ENCODE results near the gene TAL1.
A peak's percentile ranks its signal among the peaks of the same experiment; 100 is the strongest.
"Not testable (repeated sequence)": the region's sequence is repeated elsewhere in the genome, so short reads cannot be mapped to it uniquely, and the experiment has no call there.

The TAL1 gene

DNA sequence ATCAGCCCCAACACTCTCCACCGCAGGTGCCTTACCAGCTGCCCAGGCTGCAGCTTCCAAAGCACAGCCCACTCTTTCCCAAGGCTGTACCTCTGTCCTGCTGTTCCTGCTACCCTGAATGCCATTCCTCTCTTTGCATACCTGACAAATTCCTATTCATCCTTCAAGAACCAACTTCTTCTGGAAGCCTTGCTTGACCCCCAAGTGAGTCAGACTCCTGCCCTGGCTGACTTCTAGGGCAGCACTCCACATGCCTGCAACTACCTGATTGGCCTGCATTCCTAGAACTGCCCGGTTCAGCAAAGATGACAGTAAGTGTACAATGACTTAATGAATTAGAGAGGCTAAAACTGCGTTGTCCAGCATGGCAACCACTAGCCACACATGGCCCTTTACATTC lies 21.4 kb downstream of the TAL1 start:
- no peak for DNase-seq

DNA sequence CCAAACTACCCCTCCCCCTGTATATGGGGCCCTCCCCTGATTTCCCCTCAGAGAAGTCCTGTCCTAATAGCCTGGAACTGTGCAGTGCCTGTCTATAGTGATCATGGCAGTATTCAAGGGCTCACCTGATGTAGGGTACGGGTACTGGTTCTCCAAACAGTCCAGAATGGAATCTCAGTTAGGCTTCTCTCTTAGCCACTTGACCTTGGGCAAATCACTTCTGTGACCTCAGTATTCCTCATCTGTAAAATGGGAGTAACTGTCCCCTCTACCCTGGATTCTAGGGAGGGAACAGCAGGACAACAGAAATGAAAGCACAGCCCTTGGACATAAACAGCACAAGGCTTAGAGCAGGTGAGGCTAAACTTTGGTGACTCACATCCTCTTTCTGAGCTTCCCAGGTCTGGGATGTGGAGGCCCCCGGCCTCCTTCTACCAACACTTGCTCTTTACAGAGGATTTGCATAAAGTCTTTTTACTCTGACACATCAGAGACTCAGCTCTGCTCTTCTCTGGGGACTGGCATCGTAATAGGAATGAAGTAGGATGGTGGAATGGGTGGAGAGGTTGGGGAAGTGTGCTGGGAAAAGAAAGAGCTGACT lies 22.2 kb downstream of the TAL1 start:
- no peak for DNase-seq

DNA sequence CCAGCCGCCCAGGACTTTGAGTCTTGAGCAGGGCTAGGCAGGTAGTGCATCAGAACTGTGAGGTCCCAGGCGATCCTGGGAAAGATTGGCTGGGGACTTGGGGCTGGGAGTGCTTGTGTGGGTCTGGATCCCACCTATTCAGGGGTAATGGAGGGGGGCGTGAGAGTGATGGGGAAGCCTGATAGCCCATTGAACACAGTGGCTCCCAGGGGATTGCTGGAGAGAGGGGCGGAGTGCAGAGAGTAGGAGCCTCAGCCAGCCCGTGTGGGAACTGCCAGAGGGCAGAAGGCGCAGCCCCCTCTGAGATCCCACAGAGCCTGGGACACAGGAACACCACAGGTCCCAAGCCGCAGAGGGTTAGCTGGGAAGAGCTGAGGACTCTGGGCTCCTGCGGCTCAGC lies 22.9 kb downstream of the TAL1 start:
- no peak for DNase-seq

- no peak for DNase-seq
Observed at GRCh38 chr1:47208374-47208850, 23.6 kb downstream of the TAL1 start.

DNA sequence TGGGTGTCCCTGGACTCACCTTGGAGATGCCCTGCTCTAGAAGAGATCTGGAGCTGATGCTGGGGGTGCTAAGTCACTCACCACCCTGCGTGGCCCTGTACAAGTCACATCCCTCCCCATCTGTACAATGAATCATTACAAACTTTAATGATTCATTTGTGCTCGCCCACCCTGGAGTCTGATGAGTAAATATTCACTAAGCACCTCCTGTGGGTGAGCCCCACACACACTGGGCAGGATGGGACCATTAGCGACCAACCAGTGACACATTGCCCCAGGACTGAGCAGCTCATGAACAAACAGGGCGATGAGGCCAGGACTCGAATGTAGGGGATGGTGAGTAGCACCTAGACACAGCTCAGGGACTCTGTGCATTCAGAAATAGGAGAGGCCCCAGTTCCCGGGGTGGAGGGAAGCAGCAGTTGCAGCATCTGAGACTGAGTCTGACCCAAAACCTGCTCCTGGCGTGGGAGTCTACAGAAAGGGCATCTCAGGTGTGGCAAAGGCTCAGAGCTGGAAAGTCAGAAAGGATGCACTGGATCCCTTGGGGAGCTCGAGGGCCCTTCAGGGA lies 24.1 kb downstream of the TAL1 start:
- DNase-seq = no peak

- no peak for DNase-seq
Observed at GRCh38 chr1:47205918-47206317, 26.1 kb downstream of the TAL1 start.

DNA sequence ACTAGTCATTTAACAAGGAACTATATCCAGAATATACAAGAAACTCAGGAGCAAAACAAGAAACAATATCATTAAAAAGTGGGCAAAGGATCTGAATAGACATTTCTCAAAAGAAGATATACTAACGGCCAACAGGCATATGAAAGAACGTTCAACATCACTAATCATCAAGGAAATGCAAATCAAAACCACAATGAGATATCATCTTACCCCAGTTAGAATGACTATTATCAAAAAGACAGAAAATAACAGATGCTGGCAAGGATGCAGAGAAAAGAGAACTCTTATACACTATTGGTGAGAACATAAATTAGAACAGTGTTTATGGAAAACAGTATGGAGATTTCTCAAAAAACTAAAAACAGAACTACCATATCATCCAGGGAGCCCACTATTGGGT lies 28.5 kb downstream of the TAL1 start:
- not testable (repeated sequence) for DNase-seq

GRCh38 chr1:47201179-47201578 lies 30.8 kb downstream of the TAL1 start:
- no peak for DNase-seq

- no peak for DNase-seq
Observed at GRCh38 chr1:47198214-47198613, 33.8 kb downstream of the TAL1 start.

DNA sequence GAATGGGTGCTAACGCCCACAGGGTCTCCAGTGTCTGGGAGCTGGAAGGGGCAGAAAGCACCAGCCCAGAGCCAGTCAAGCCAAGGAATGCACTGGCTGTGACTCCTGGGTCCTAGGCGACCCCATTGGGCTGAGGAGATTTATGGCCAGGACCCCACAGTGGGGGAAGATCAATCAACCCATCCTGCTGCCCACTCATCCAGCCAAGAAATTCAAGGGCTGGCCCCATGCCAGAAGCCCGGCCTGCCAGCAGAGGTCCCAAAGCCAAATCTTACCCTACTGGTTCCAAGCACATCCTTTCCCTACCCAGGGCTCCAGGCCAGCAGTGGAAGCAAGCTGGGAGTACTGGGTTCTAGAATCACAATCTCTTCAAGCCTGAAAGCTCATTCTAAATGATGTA lies 35.4 kb downstream of the TAL1 start:
- no peak for DNase-seq

- not testable (repeated sequence) for DNase-seq
Observed at GRCh38 chr1:47195981-47196380, 36.0 kb downstream of the TAL1 start.

DNA sequence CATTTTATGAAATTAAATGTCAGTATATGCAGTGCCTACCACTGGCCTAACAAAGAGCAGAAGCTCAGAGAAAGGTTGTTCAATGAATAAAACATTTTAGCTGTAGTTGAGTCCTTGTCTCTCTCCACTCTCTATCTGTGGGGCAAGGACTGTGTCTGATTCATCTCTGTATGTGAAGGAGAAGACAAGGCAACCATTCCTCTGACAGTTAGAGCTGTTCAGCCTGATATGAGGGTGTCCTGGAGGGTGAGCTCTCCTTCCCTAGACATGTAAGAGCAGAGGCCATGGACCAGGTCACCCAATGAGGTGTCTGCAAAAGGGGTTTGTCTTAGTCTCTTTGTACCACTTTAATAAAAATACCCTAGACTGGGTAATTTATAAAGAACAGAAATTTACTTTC lies 37.7 kb downstream of the TAL1 start:
- no peak for DNase-seq

GRCh38 chr1:47193496-47193895 lies 38.5 kb downstream of the TAL1 start:
- not testable (repeated sequence) for DNase-seq

- DNase-seq = peak in 1 of 2 experiments; percentile 22
Observed at GRCh38 chr1:47192458-47193384, 39.3 kb downstream of the TAL1 start.

DNA sequence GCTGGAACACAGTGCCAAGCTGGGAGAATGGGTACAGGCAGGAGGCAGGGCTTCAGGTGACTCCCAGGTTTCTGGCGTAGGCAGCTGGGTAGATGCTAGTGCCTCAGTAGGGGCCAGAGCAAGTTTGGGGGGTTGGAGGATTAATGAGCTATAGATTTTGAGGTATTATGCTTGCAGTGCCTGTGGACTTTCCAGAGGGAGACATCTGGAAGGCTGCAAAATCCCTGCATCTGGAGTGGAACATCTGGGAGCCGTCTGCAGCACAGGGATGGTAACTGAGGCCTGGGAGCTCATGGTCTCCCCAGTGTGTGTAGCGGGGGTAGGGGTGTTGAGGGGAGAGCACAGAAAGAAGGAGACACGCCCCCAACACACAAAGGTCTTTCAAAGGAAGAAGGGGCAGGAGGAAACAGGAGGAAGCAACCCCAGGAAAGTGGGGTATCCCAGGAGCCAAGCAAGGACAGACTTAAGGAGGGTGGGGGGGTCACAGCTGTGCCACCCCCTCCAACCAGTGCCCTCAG lies 40.0 kb downstream of the TAL1 start:
- DNase-seq = no peak

- no peak for DNase-seq
Observed at GRCh38 chr1:47190857-47191256, 41.2 kb downstream of the TAL1 start.

DNA sequence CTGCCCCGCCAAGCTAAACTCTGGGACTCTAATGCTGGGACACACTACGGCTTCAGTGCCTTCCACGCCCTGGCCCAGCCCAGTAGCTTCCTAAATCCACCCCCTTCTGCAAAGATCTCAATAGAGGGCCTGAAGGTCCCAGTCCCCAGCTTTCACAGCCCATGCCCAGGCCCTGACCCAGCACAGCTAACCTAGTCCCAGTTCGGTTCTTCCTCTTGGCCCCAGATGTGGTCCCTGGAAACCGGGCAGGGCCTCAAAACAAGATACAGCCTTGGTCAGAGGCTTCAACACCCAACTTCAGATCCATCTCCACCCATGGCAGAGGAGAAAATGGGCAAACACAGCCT lies 41.5 kb downstream of the TAL1 start:
- DNase-seq = no peak

DNA sequence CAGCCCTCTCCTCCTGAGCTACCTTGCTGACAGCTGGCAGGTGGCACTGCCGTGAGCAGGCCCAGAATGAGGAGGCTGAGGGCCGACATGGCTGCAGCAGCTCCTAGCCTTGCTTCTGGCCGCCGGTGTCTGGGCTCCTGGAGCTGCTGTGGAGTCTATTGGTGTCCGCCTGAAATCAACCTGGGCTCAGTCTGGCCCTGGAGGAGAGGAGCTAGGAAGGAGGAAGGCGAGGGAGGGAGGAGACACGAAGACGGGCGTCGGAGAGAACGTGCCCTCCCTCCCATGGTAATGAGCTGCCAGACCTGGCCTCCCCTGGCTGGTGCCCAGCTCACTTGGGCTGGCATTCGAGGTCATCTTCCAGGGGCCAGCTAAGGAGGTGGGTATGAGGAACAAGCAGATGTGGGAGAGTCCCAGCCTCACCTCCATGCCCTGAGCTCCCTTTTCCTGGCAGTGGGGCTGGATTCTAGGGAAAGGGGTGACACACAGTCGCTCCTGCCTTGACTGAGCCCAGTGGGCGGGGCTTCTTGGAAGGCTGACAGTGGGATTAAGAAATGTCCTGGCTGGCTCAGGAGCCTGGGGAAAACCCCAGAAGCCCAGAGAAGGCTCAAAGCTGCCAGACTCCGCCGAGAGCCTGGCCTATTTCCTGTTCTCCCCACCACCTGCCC lies 42.0 kb downstream of the TAL1 start, which contains the start of gene PDZK1IP1:
PDZK1IP1 (minus strand) TSS at position 193 of the 665 bp plus-strand sequence; CDS start at position 89, 104 bp downstream.
- no peak for DNase-seq

DNA sequence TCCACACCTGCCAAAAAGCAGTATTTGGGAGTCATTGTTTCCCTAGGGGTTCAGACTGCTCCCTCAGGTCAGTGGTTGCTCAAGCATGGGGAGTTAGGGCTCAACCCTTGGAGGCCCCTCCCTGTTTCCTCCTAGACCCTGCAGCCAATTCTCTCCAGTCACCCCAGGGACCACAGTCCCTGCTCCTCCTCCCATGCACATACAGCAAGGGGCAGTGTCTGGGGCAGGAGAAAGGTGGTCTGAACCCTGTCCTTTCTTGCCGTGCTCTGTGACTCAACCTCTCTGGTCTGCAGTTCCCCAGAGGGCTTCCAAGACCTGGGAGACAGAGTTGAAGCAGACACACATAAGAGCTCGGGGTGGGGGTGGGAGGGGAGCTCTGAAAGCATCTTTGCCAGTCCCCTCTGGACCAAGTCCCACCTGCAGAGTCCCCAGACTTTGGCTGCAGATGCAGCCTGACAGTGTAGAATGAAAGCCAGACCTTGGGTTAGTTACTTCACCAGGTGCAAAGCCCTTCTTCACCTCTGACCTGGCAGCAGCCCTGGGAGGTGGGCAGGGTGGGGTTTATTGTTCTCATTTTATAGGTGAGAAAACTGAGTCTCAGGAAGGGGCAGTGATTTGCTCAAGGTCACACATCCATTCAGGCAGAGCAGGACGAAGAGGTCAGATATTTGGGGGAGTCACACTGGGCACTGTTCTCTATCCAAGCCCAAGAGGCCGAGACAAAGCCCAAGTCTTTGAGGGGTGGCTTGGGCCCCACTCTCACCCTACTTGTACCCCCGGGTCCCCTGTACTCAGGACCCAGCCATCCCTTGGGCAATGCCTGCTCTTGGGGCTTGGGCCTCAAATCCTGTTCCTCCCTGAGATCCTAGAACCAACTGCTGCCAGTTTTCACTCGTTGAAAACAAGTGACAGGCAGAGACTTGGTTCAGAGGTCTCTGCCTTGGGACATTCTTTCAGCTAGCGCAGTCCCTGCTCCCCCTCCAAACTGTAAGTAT lies 42.9 kb downstream of the TAL1 start:
- DNase-seq = no peak

- no peak for DNase-seq
Observed at GRCh38 chr1:47187926-47188250, 44.1 kb downstream of the TAL1 start.

DNA sequence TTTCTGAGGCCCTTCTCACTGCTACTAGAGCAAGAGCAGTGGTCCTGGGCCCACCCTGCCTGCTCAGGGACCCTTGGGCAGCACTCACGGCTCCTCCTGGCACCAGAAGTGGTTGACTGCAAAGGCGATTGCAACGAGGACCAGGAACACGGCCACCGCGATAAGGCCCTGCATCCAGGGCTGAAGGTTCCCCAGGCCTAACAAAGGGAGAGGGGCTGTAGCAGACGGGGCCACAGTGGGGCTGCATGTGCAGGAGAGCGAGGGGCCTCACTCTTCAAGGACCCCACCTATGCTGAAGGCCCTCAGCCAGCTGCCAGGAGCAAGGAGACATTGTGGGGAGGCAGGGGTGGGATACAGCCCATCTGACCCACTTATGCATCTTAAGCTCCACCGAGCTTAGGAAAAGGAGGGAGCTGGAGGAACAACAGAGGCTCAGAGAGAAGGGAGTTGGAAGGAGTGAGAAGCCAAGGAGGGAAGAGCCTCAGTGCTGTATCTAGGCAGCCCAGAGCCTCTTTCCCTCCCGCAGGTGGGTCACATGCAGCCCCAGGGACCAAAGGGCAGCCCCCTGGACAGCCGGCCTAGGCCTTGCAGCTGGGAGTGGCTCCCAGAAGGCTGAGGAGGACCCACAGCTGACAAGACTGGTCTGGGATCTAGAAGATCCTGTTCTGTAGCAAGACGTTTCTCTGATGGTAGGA lies 44.6 kb downstream of the TAL1 start:
- no peak for DNase-seq

Measured in SW 1271 (cell line).